Measurements from ENCODE around the gene MCOLN1. TPM values are rescaled to one million over a fixed set of nuclear protein-coding genes. Genes with fewer than 3 reads are reported as not detected.

The MCOLN1 gene
- total and polyA plus RNA-seq, 9 of the 15 experiments (the other 6 are each of a cell fraction or from before 2014, with no cell fraction given), result 0.25 to 15.4 (median 7.1) TPM

GRCh38 chr19:7505682-7506384 lies 16.6 kb upstream of the MCOLN1 start (continued):
- TF ChIP-seq MYNN (IDR thresholded peaks at IDR 0.05) (peak; percentile 32; the same call in 1 of the 2 replicates), MYNN (CRISPR knock-in tag; IDR thresholded peaks at IDR 0.05) (no peak), ZNF778 (CRISPR knock-in tag; IDR thresholded peaks at IDR 0.05) (no peak), ZBTB5 (IDR thresholded peaks at IDR 0.05) (no peak), HDAC8 (tag; IDR thresholded peaks at IDR 0.05) (no peak), ELF4 (CRISPR knock-in tag; IDR thresholded peaks at IDR 0.05) (no peak), MTA2 (IDR thresholded peaks at IDR 0.05; ENCODE audit: low read depth) (no peak), E2F4 (CRISPR knock-in tag; IDR thresholded peaks at IDR 0.05; ENCODE audit: low read depth) (no peak), POLR2G (IDR thresholded peaks at IDR 0.05; ENCODE audit: low read depth, low read length) (peak; percentile 41; the same call in 1 of the 2 replicates), KDM2B (CRISPR knock-in tag; IDR thresholded peaks at IDR 0.05) (0 out of 2 replicates have a peak, but pooled peaks have one; percentile 47), ZNF316 (IDR thresholded peaks at IDR 0.05) (peak; percentile 79), ARID2 (IDR thresholded peaks at IDR 0.05) (no peak), PPARD (CRISPR knock-in tag; IDR thresholded peaks at IDR 0.05) (no peak), RBFOX2 (IDR thresholded peaks at IDR 0.05; ENCODE audit: low read depth, low read length) (peak; percentile 56; the same call in 1 of the 2 replicates), NBN (IDR thresholded peaks at IDR 0.05; ENCODE audit: low read depth) (no peak), ESRRA (IDR thresholded peaks at IDR 0.05; ENCODE audit: borderline replicate concordance, low read depth) (0 out of 2 replicates have a peak, but pooled peaks have one; percentile 36), ZNF354B (CRISPR knock-in tag; IDR thresholded peaks at IDR 0.05) (no peak), ZNF146 (CRISPR knock-in tag; IDR thresholded peaks at IDR 0.05; ENCODE audit: unreplicated experiment) (no peak), RBM17 (IDR thresholded peaks at IDR 0.05; ENCODE audit: borderline replicate concordance, low read depth, low read length) (no peak), CHD2 (IDR thresholded peaks at IDR 0.05; ENCODE audit: low read depth, low read length) (no peak), HES1 (IDR thresholded peaks at IDR 0.05; ENCODE audit: low read depth) (no peak), FOXA1 (IDR thresholded peaks at IDR 0.05; ENCODE audit: borderline replicate concordance) (no peak), HOMEZ (CRISPR knock-in tag; IDR thresholded peaks at IDR 0.05) (no peak)

All from K562 (cell line).